Effector memory CD4-positive, alpha-beta T cell (primary cell): ENCODE measurements around the gene BOK.
"Not testable (repeated sequence)": the region's sequence is repeated elsewhere in the genome, so short reads cannot be mapped to it uniquely, and the experiment has no call there.

Source experiments
- DNase-seq, 3 donors: peaks; one replicate each; pipeline ENCODE4 v3.0.0-alpha.2; 2020
- H3K27ac ChIP-seq: 2 replicates; pipeline ENCODE4 v1.7.0; 2013; ENCODE audit warnings: mild to moderate bottlenecking, low read length, moderate library complexity; ENCODE audit not compliant: insufficient read depth, poor library complexity, severe bottlenecking
- H3K27me3 ChIP-seq: replicated peaks from 2 replicates; pipeline ENCODE4 v1.7.0; 2013; ENCODE audit warnings: mild to moderate bottlenecking, low read length; ENCODE audit not compliant: insufficient read depth, control insufficient read depth, poor library complexity, severe bottlenecking
- H3K36me3 ChIP-seq: 2 replicates; pipeline ENCODE4 v1.7.0; 2013; ENCODE audit warnings: mild to moderate bottlenecking, low read length, moderate library complexity; ENCODE audit not compliant: control insufficient read depth, insufficient read depth
- H3K4me1 ChIP-seq: 2 replicates; pipeline ENCODE4 v1.7.0; 2013; ENCODE audit warnings: low read length, mild to moderate bottlenecking; ENCODE audit not compliant: control insufficient read depth, insufficient read depth, poor library complexity, severe bottlenecking
- H3K4me3 ChIP-seq: 2 replicates; pipeline ENCODE4 v1.7.0; 2013; ENCODE audit warnings: low read length, low read depth, mild to moderate bottlenecking; ENCODE audit not compliant: insufficient read depth, poor library complexity, severe bottlenecking
- H3K9me3 ChIP-seq: 2 replicates; pipeline ENCODE4 v1.7.0; 2013; ENCODE audit warnings: mild to moderate bottlenecking, low read length, moderate library complexity; ENCODE audit not compliant: control insufficient read depth

BOK gene

GRCh38 chr2:241525818-241526780 lies 32.4 kb upstream of the BOK start:
- not testable (repeated sequence) for DNase-seq, H3K27ac ChIP-seq, H3K9me3 ChIP-seq, H3K27me3 ChIP-seq, H3K4me3 ChIP-seq, H3K36me3 ChIP-seq, H3K4me1 ChIP-seq

- Histone ChIP-seq H3K36me3 (no peaks in the 10 kb centered on the region), H3K4me1 (no peaks in the 10 kb centered on the region), H3K4me3 (no peak overlapping the region), H3K9me3 (no peaks in the 10 kb centered on the region), H3K27me3 (no peaks in the 10 kb centered on the region), H3K27ac (no peak overlapping the region)
- no peak for DNase-seq
Measured at GRCh38 chr2:241530571-241530970, 28.0 kb upstream of the BOK start.

GRCh38 chr2:241531161-241531722 lies 27.3 kb upstream of the BOK start:
- Histone ChIP-seq H3K27me3 (no peaks in the 10 kb centered on the region), H3K27ac (no peak overlapping the region), H3K9me3 (no peaks in the 10 kb centered on the region), H3K4me3 (no peak overlapping the region), H3K4me1 (no peaks in the 10 kb centered on the region), H3K36me3 (no peaks in the 10 kb centered on the region)
- DNase-seq: no peak

GRCh38 chr2:241532168-241532567 lies 26.4 kb upstream of the BOK start:
- Histone ChIP-seq H3K27ac (no peak overlapping the region), H3K36me3 (no peaks in the 10 kb centered on the region), H3K4me3 (no peak overlapping the region), H3K27me3 (no peaks in the 10 kb centered on the region), H3K9me3 (no peaks in the 10 kb centered on the region), H3K4me1 (no peaks in the 10 kb centered on the region)
- DNase-seq: no peak

- DNase-seq: no peak
- H3K4me1 ChIP-seq: no peaks in the 10 kb centered on the region
- no peaks in the 10 kb centered on the region for H3K27me3 ChIP-seq
- no peaks in the 10 kb centered on the region for H3K9me3 ChIP-seq
- H3K27ac ChIP-seq: no peak overlapping the region
- no peaks in the 10 kb centered on the region for H3K36me3 ChIP-seq
- H3K4me3 ChIP-seq: no peak overlapping the region
Measured at GRCh38 chr2:241532733-241533601, 25.6 kb upstream of the BOK start.

- no peaks in the 10 kb centered on the region for H3K4me1 ChIP-seq
- DNase-seq: no peak
- no peak overlapping the region for H3K27ac ChIP-seq
- no peaks in the 10 kb centered on the region for H3K27me3 ChIP-seq
- no peaks in the 10 kb centered on the region for H3K9me3 ChIP-seq
- no peaks in the 10 kb centered on the region for H3K36me3 ChIP-seq
- no peak overlapping the region for H3K4me3 ChIP-seq
Measured at GRCh38 chr2:241534293-241534692, 24.3 kb upstream of the BOK start.

- no peaks in the 10 kb centered on the region for H3K9me3 ChIP-seq
- no peaks in the 10 kb centered on the region for H3K36me3 ChIP-seq
- no peak overlapping the region for H3K4me3 ChIP-seq
- no peaks in the 10 kb centered on the region for H3K4me1 ChIP-seq
- H3K27ac ChIP-seq: no peak overlapping the region
- H3K27me3 ChIP-seq: no peaks in the 10 kb centered on the region
- DNase-seq: no peak
Measured at GRCh38 chr2:241534701-241535375, 23.7 kb upstream of the BOK start.

GRCh38 chr2:241535871-241536655 lies 22.5 kb upstream of the BOK start:
- no peak overlapping the region for H3K4me3 ChIP-seq
- H3K27me3 ChIP-seq: no peaks in the 10 kb centered on the region
- no peaks in the 10 kb centered on the region for H3K4me1 ChIP-seq
- H3K27ac ChIP-seq: no peak overlapping the region
- H3K36me3 ChIP-seq: no peaks in the 10 kb centered on the region
- DNase-seq: no peak
- H3K9me3 ChIP-seq: no peaks in the 10 kb centered on the region
